NOMO-1 (cell line): ENCODE data around the gene YY1.
A peak's percentile ranks its signal among the peaks of the same experiment; 100 is the strongest.
"Not testable (repeated sequence)": the region's sequence is repeated elsewhere in the genome, so short reads cannot be mapped to it uniquely, and the experiment has no call there.

Experiments
- DNase-seq, 2 experiments: peaks; one replicate each; lab custom pipeline; 2025; ENCODE audit not compliant: unreplicated experiment in 2 of 2; lab: John Stamatoyannopoulos, UW

YY1 gene

GRCh38 chr14:100238419-100239210, at the start of gene YY1:
Gene YY1 (plus strand): TSS chr14:100239144. CDS start chr14:100239245, 101 bp downstream.
- peak; percentile 98 to 99 for DNase-seq

DNA sequence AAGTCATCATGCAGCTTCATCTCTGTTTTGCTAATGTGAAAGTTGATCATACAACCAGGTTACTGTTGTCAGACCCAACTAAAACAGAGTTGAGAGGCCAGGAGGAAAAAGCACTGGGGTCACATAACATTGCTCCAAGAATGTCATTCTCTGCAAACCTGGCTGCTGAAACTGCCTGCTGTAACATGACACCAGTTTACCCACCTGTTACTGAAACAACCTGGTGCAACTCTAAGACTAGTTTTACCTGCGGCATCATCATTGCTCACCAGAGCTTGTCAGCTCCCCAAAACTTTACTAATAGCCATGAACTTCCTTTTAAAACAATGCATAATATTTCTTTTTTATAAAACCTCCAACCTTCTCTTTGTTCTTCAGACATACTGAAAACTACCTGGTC, 48.8 kb upstream of the YY1 start:
- DNase-seq = no peak

DNA sequence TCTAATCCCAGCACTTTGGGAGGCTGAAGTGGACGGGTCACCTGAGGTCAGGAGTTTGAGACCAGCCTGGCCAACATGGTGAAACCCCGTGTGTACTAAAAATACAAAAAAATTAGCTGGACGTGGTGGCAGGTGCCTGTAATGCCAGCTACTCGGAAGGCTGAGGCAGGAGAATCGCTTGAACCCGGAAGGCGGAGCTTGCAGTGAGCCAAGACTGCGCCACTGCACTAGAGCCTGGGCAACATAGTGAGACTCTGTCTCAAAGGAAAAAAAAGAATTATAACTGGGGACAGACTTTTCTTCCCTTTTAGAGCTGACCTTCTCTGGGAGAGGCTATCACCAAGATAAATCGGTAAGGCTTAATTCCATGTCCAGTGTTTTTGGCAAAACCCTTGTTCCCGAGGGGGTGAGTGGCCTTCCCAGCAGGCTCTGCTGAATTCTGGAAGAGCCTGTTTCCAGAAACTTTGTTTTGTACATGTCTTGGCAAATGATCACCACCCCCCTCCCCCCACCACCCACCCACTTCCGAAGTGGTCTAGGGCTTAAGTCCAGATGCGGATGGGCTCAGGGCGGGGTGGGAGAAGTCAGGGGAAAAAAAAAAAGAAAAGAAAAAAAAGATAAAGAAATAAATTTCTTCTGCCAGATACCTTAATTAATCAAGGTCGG, 47.2 kb upstream of the YY1 start:
- DNase-seq = no peak

- DNase-seq = no peak
These were observed 46.7 kb upstream of the YY1 start for GRCh38 chr14:100192250-100192671.

DNA sequence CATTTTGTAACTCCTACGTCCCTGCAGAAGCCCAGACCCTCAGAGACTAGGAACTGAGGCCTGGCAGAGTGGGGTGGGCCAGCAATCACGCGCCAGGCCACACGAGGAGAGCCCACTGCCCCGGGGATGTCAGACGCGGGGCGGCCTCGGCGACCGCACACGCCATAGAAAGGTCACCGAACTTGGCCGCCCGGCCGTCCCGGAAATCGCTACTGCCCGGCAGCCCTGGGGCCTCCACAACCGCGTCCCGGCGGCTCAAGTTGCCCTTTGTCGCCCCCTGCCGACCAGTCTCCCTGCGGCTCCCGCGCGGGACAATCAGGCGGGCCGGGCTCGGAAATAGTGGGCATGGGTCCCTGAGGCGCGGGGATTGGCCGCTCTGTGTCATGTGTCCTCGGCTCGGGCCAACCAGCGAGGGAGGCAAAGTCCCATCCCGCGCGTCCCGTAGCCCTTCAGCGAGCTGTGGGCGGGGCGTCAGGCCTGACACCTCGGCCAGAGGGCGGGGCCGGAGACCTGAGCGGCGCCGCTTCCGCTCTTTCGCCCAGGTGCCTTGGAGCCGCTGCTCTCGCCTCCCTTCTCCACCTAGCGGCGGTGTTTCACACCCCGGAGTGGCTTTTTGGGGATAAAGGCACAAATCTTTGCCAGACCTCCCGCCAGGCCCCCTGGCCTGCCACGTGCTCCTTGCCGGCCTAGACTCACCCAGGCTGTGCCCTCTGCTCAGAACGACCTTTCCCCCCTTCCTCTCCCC, 46.1 kb upstream of the YY1 start:
- peak; percentile 99 for DNase-seq

DNA sequence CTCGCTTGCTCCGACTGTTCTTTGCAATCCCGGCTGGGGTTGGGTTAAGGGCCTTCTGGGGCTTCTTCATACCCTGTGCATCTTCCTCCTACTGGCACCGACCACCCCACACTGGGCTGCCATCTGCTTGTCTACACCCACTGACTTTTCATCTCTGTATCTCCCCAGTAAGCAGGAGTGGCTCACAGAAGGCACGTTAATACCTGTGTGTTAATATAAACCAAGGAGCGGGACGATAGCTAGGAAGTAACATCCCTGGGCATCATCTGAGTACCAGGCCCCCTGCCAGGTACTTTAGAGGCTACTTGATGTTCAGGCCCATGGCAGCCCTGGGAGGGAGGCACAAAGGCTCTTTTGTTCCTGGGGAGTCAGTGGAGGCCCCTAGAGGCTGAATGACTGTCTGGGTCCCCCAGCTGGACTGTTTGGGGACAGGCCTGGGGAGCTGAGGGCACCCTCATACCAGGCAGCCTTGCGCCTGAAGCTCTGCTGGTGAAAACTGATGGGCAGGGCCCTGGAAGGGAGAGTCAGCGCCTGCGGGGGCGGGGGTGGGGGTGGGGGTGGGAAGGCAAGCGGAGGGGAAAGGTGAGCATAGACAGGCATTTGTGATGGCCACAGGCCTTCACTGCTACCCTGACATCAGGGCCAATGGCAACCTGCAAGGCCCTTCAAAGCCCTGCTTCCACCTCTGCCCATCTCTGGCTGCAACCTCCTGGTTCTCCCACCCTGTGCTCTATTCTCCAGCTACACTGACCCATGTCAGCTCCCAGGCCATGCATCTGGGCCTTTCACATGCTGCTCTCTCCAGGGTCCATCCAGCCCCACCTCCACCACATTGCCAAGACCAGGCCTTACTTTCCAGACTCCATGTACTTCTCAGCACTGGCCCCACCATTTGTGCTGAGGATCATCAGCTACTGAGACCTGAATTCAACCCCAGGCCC, 45.3 kb upstream of the YY1 start:
- no peak for DNase-seq

DNA sequence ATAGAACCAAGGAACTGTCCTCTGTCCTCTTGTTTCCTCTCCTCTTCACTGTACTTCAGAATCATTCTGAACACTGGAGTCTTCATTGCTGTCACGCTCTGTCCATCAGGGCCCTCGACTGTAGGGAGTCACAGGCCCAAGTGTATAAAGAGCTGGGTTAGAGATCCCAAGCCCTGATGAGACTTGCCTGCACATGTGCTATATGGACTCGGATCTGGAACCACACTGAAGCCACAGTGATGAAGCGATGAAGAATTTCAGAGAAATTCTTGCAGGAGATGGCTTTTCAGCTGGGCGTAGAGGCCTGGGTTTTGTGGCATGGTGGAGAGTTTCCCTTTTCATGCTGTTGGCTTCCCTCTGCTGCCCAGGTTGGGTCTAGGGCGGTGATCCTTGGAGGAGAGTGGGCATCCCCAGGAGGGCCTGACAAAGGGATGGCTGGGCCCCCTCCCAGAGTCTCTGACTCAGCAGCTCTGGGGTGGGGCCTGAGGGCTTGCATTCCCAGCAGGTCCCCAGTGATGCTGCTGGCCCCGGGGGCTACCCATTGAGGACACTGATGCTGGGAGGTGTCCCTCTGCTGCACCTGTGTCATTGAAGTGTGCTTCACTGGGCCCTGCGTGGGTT, 39.6 kb upstream of the YY1 start:
- no peak for DNase-seq

DNA sequence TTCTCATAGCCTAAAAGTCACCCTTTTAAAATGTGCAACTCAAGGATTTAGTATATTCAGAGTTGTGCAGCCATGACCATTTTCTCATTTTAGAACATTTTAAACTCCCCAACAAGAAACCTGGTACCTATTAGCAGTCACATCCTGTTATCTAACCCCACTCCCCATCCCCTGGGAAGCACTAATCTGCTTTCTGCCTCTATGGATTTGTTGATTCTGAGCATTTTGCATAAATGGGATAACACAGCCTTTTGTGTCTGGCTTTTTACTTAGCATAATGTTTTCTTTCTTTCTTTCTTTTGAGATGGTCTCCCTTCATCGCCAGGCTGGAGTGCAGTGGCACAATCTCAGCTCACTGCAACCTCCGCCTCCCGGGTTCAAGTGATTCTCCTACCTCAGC, 38.6 kb upstream of the YY1 start:
- no peak for DNase-seq

GRCh38 chr14:100201701-100202100, 37.2 kb upstream of the YY1 start:
- no peak for DNase-seq

DNA sequence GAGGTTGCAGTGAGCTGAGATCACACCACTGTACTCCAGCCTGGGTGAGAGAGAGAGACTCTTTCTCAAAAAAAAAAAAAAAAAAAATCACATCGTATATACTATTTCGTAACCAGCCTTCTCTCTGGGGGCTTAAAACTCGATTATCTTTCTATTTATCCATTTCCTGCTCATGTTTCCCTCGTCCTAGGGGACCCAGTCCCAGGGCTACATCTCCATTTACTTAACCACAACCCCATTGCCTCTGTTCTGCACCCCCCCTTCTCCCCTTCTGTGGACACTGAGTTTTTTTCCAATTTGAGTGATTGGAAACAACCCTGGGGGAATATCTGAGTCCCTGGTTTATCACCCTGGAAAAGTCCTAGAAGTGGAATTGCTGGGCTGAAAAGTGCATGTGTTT, 36.2 kb upstream of the YY1 start:
- no peak for DNase-seq

DNA sequence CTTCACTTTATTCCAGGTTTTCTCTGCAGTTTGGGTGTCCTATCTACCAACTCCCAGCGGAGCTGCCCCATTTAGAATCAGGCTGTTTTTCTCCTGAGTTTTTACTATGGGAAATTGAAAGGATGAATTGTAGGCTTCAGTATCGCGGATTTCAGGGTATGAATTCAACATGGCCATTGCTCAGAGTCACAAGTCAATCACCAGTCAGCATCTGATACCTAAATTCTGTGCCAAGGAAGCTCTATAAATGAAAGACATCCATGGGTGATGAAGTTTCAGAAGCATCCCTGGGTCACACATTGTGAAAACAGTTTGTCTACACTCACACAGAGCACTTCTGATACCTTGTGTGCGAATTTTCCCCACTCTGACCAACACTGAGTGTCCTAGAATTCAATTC, 35.8 kb upstream of the YY1 start:
- DNase-seq = no peak

DNA sequence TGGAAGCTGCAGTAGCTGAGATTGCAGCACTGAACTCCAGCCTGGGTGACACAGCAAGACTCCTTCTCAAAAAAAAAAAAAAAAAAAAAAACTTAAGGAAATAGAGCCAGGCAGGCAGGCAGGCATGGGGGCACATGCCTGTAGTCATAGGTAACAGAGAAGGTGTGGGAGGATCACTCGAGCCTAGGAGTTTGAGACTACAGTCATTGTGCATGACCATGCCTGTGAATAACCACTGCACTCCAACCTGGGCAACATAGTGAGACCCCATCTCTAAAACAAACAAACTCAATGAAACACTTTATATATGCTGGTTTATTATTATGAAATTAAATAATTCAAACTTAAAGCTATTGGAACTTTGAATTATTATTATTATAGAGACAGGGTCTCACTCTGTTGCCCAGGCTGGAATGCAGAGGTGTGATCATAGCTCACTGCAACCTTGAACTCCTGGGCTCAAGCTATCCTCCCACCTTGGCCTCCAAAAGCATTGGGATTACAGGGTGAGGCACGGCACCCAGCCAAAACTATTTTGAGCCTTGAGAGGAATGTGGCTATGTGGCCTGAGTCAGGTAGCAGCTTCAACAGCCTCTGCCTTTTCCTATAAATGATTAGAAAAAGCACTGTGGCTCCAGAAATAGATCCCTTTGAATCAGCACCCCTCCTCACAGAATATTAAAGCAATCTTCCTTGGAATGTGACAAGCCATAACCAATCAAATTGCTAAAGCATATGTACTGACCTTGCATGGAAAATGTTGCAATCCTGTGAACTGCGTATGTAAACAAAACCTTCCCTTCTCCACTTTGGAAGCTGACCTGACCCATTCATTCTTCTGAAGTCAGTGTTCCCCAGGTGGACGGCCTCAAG, 34.7 kb upstream of the YY1 start:
- no peak for DNase-seq

DNA sequence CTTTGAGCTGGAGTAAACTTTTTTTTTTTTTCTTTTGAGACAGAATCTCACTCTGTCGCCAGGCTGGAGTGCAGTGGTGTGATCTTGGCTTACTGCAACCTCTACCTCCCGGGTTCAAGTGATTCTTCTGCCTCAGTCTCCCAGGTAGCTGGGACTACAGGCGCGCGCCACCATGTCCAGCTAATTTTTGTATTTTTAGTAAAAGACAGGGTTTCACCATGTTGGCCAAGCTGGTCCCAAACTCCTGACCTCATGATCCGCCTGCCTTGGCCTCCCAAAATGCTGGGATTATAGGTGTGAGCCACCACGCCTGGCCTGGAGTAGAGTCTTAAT, 34.1 kb upstream of the YY1 start:
- DNase-seq = not testable (repeated sequence)

DNA sequence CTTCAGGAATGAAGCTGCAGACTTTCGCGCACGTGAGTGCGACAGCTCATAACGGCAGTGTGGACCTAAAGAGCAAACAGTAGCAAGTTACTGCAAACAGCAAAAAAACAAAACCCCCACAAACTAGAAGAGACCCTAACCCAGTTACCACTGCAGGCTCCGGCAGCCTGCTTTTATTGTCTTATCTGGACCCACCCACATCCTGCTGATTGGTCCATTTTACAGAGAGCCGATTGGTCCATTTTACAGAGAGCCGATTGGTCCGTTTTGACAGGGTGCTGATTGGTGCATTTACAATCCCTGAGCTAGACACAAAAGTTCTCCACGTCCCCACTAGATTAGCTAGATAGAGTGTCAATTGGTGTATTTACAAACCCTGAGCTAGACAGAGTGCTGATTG, 31.4 kb upstream of the YY1 start:
- not testable (repeated sequence) for DNase-seq

DNA sequence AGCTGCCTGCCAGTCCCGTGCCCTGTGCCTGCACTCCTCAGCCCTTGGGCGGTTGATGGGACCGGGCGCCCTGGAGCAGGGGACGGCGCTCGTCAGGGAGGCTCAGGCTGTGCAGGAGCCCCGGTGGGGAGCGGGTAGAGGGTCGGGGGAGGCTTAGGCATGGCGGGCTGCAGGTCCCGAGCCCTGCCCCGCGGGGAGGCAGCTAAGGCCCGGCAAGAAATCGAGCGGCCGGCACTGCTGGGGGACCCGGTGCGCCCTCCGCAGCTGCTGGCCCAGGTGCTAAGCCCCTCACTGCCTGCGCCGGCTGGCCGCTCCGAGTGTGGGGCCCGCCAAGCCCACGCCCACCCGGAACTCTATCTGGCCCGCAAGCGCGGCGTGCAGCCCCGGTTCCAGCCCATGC, 30.8 kb upstream of the YY1 start:
- DNase-seq = not testable (repeated sequence)

- DNase-seq = no peak
These were observed 27.6 kb upstream of the YY1 start for GRCh38 chr14:100211366-100211765.

GRCh38 chr14:100211893-100212292, 27.1 kb upstream of the YY1 start:
- no peak for DNase-seq

- no peak for DNase-seq
These were observed 26.2 kb upstream of the YY1 start for GRCh38 chr14:100212476-100213333.
